ENCODE measurements around the gene OR52W1.

The OR52W1 gene

DNA sequence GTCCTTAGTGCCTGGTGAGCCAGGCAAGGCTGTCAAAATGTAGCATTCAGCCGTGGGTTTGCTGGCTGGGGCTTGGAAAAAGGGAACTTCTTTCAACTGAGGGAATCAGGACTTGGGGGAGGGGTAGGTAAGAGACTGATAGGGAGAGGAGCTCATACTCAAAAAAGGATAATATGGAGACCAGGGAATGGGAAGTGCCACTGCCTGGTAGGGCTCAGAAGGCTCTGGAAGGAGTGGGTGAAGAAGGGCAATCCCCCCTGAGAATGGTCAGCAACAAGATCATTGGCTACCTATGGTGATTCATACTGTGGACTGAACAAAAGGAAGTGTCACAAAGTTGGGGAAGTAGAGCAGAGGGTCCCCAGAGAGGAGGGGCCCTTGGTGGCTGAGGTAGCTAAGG is 41.8 kb downstream of the OR52W1 start:
- DNase-seq, result no peak
- Histone ChIP-seq H3K27me3 (ENCODE audit: insufficient read depth, low read length) (no peaks in the 10 kb centered on the region), H3K23ac (ENCODE audit: low read length) (no peak overlapping the region), H3K27ac (ENCODE audit: low read depth, low read length) (no peak overlapping the region), H3K4me2 (ENCODE audit: low read length) (no peak overlapping the region), H4K8ac (ENCODE audit: low read depth, low read length) (no peak overlapping the region), H3K4me3 (ENCODE audit: low read depth, low read length) (no peak overlapping the region), H3K9me3 (ENCODE audit: insufficient read depth, low read depth, low read length) (no peaks in the 10 kb centered on the region), H4K91ac (ENCODE audit: low read depth, low read length) (no peak overlapping the region), H3K79me2 (ENCODE audit: control insufficient read depth, insufficient read depth, low read length, poor library complexity) (no peaks in the 10 kb centered on the region), H3K4me1 (ENCODE audit: control insufficient read depth in 1 of 2, insufficient read depth in 2 of 2, low read length in 2 of 2) (no peaks in the 10 kb centered on the region), H2BK120ac (ENCODE audit: insufficient read depth, low read length, poor library complexity) (no peak overlapping the region), H4K12ac (ENCODE audit: low read depth, low read length) (no peak overlapping the region), H2BK12ac (ENCODE audit: low read length) (no peak overlapping the region), H3K9ac (ENCODE audit: low read length) (no peak overlapping the region), H2BK5ac (ENCODE audit: low read depth, low read length, poor library complexity) (no peak overlapping the region), H3K4ac (ENCODE audit: low read depth, low read length) (no peak overlapping the region), H3K14ac (ENCODE audit: low read length) (no peak overlapping the region), H3K18ac (ENCODE audit: low read length) (no peak overlapping the region), H3K79me1 (ENCODE audit: low read length) (peaks cover 3% of the 10 kb centered on the region), H2AFZ (ENCODE audit: insufficient read depth, low read length, poor library complexity) (no peak overlapping the region), H2AK5ac (ENCODE audit: low read length) (no peak overlapping the region), H3K36me3 (ENCODE audit: control insufficient read depth in 1 of 2, insufficient read depth in 2 of 2, low read length in 2 of 2) (no peaks in the 10 kb centered on the region)
- WGBS (ENCODE audit: extremely low coverage, insufficient coverage, insufficient read length), result no CpG with 5 or more reads among the region's 1 CpG

DNA sequence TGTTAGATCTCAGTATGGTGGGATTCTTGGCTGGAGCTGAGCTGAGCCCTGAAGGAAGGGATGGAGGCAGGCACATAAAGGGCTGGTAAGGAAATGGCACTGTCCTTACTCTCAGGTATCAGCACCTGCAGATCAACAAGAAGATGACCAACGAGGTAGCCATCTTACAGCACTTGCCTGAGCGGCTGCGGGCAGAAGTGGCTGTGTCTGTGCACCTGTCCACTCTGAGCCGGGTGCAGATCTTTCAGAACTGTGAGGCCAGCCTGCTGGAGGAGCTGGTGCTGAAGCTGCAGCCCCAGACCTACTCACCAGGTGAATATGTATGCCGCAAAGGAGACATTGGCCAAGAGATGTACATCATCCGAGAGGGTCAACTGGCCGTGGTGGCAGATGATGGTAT is 42.3 kb downstream of the OR52W1 start:
- no peak overlapping the region for H3K4me3 ChIP-seq (ENCODE audit: low read depth, low read length)
- no peak overlapping the region for H4K8ac ChIP-seq (ENCODE audit: low read depth, low read length)
- H4K12ac ChIP-seq (ENCODE audit: low read depth, low read length), result no peak overlapping the region
- no peaks in the 10 kb centered on the region for H3K36me3 ChIP-seq (ENCODE audit: control insufficient read depth in 1 of 2, insufficient read depth in 2 of 2, low read length in 2 of 2)
- H3K79me1 ChIP-seq (ENCODE audit: low read length), result peaks cover 3% of the 10 kb centered on the region
- H3K4me2 ChIP-seq (ENCODE audit: low read length), result no peak overlapping the region
- no peak overlapping the region for H2BK5ac ChIP-seq (ENCODE audit: low read depth, low read length, poor library complexity)
- no peak overlapping the region for H3K9ac ChIP-seq (ENCODE audit: low read length)
- no peak overlapping the region for H2BK12ac ChIP-seq (ENCODE audit: low read length)
- H3K9me3 ChIP-seq (ENCODE audit: insufficient read depth, low read depth, low read length), result no peaks in the 10 kb centered on the region
- no peaks in the 10 kb centered on the region for H3K27me3 ChIP-seq (ENCODE audit: insufficient read depth, low read length)
- H3K14ac ChIP-seq (ENCODE audit: low read length), result no peak overlapping the region
- peak; percentile 52 to 73 for DNase-seq
- H4K91ac ChIP-seq (ENCODE audit: low read depth, low read length), result no peak overlapping the region
- H3K27ac ChIP-seq (ENCODE audit: low read depth, low read length), result no peak overlapping the region
- no peaks in the 10 kb centered on the region for H3K4me1 ChIP-seq (ENCODE audit: control insufficient read depth in 1 of 2, insufficient read depth in 2 of 2, low read length in 2 of 2)
- no peak overlapping the region for H3K4ac ChIP-seq (ENCODE audit: low read depth, low read length)
- H2AFZ ChIP-seq (ENCODE audit: insufficient read depth, low read length, poor library complexity), result no peak overlapping the region
- H3K18ac ChIP-seq (ENCODE audit: low read length), result no peak overlapping the region
- no peaks in the 10 kb centered on the region for H3K79me2 ChIP-seq (ENCODE audit: control insufficient read depth, insufficient read depth, low read length, poor library complexity)
- no CpG with 5 or more reads among the region's 7 CpGs for WGBS (ENCODE audit: extremely low coverage, insufficient coverage, insufficient read length)
- no peak overlapping the region for H2BK120ac ChIP-seq (ENCODE audit: insufficient read depth, low read length, poor library complexity)
- no peak overlapping the region for H2AK5ac ChIP-seq (ENCODE audit: low read length)
- H3K23ac ChIP-seq (ENCODE audit: low read length), result no peak overlapping the region

DNA sequence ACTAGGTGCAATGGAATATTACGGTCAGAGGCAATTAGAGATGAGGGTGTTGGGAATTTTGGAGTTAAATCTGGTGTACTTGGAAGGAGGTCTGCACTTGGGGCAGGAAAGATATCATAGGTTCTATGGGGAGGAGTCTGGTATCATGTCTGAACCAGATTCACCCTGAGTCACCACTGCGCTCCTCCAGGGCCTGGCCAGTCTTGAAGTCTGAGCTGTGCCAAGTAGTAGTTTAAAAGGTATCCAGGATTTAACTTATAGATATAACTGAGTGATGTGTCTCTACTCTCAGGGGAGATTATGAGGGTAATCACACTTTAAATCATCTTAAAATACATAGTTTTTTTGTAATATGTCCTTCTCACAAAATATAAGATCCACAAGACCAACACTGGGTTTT is 46.5 kb downstream of the OR52W1 start:
- WGBS (ENCODE audit: extremely low coverage, insufficient coverage, insufficient read length), result 100% methylated on average over 1 of the region's 2 CpGs

DNA sequence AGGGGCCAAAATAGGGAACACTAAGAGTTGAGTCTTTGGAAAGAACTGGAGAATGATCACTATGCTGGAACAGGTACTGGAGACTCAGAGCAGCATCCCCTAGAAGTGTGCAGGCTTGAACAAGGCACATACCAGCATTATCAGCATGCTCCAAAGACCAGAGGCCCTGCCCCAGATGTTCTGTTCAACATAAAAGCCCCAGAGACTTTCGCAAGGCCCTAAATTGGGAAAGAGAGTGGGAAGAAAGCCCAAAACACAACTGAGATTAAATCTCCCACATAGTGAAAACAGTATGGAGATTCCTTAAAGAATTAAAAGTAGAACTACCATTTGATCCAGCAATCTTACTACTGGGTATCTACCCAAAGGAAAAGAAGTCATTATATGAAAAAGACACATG is 49.2 kb downstream of the OR52W1 start:
- Histone ChIP-seq H3K36me3 (ENCODE audit: control insufficient read depth in 1 of 2, insufficient read depth in 2 of 2, low read length in 2 of 2) (no peaks in the 10 kb centered on the region), H2AFZ (ENCODE audit: insufficient read depth, low read length, poor library complexity) (no peak overlapping the region), H3K4me2 (ENCODE audit: low read length) (no peak overlapping the region), H4K12ac (ENCODE audit: low read depth, low read length) (no peak overlapping the region), H2BK12ac (ENCODE audit: low read length) (no peak overlapping the region), H3K9me3 (ENCODE audit: insufficient read depth, low read depth, low read length) (no peaks in the 10 kb centered on the region), H2AK5ac (ENCODE audit: low read length) (no peak overlapping the region), H3K79me1 (ENCODE audit: low read length) (peaks cover 8% of the 10 kb centered on the region), H3K4me3 (ENCODE audit: low read depth, low read length) (no peak overlapping the region), H3K27me3 (ENCODE audit: insufficient read depth, low read length) (no peaks in the 10 kb centered on the region), H3K18ac (ENCODE audit: low read length) (no peak overlapping the region), H4K8ac (ENCODE audit: low read depth, low read length) (no peak overlapping the region), H3K14ac (ENCODE audit: low read length) (no peak overlapping the region), H3K79me2 (ENCODE audit: control insufficient read depth, insufficient read depth, low read length, poor library complexity) (no peaks in the 10 kb centered on the region), H4K91ac (ENCODE audit: low read depth, low read length) (no peak overlapping the region), H3K4me1 (ENCODE audit: control insufficient read depth in 1 of 2, insufficient read depth in 2 of 2, low read length in 2 of 2) (peaks cover 3 to 6% of the 10 kb centered on the region in 2 experiments), H2BK5ac (ENCODE audit: low read depth, low read length, poor library complexity) (no peak overlapping the region), H2BK120ac (ENCODE audit: insufficient read depth, low read length, poor library complexity) (no peak overlapping the region), H3K23ac (ENCODE audit: low read length) (no peak overlapping the region), H3K9ac (ENCODE audit: low read length) (no peak overlapping the region), H3K27ac (ENCODE audit: low read depth, low read length) (peak overlapping the region; percentile 20), H3K4ac (ENCODE audit: low read depth, low read length) (no peak overlapping the region)
- no CpG with 5 or more reads among the region's 1 CpG for WGBS (ENCODE audit: extremely low coverage, insufficient coverage, insufficient read length)
- peak; percentile 71 to 91 for DNase-seq

More for the DNA sequence above, 46.5 kb downstream of the OR52W1 start:
- H2BK120ac ChIP-seq (ENCODE audit: insufficient read depth, low read length, poor library complexity), result no peak overlapping the region
- H3K14ac ChIP-seq (ENCODE audit: low read length), result no peak overlapping the region
- no peak overlapping the region for H2BK12ac ChIP-seq (ENCODE audit: low read length)
- H3K27ac ChIP-seq (ENCODE audit: low read depth, low read length), result no peak overlapping the region
- H2AK5ac ChIP-seq (ENCODE audit: low read length), result no peak overlapping the region
- no peaks in the 10 kb centered on the region for H3K9me3 ChIP-seq (ENCODE audit: insufficient read depth, low read depth, low read length)
- H3K4ac ChIP-seq (ENCODE audit: low read depth, low read length), result no peak overlapping the region
- no peak overlapping the region for H3K23ac ChIP-seq (ENCODE audit: low read length)
- H4K8ac ChIP-seq (ENCODE audit: low read depth, low read length), result no peak overlapping the region
- H4K91ac ChIP-seq (ENCODE audit: low read depth, low read length), result no peak overlapping the region
- DNase-seq, result no peak
- no peak overlapping the region for H4K12ac ChIP-seq (ENCODE audit: low read depth, low read length)
- no peak overlapping the region for H3K4me2 ChIP-seq (ENCODE audit: low read length)
- no peak overlapping the region for H2BK5ac ChIP-seq (ENCODE audit: low read depth, low read length, poor library complexity)
- peaks cover 8% of the 10 kb centered on the region for H3K79me1 ChIP-seq (ENCODE audit: low read length)
- H3K18ac ChIP-seq (ENCODE audit: low read length), result no peak overlapping the region
- H3K79me2 ChIP-seq (ENCODE audit: control insufficient read depth, insufficient read depth, low read length, poor library complexity), result no peaks in the 10 kb centered on the region
- H2AFZ ChIP-seq (ENCODE audit: insufficient read depth, low read length, poor library complexity), result no peak overlapping the region
- no peak overlapping the region for H3K4me3 ChIP-seq (ENCODE audit: low read depth, low read length)
- H3K4me1 ChIP-seq (ENCODE audit: control insufficient read depth in 1 of 2, insufficient read depth in 2 of 2, low read length in 2 of 2), result no peaks in the 10 kb centered on the region
- no peaks in the 10 kb centered on the region for H3K27me3 ChIP-seq (ENCODE audit: insufficient read depth, low read length)
- H3K9ac ChIP-seq (ENCODE audit: low read length), result no peak overlapping the region
- H3K36me3 ChIP-seq (ENCODE audit: control insufficient read depth in 1 of 2, insufficient read depth in 2 of 2, low read length in 2 of 2), result no peaks in the 10 kb centered on the region
